HL-60 (cell line): ENCODE measurements around the gene ST7L.

ENCODE experiments used
- DNase-seq, 2 experiments: peaks; one replicate each; pipeline ENCODE4 v3.0.0-alpha.2; 2010 to 2020; ENCODE audit warnings: low read depth in 1 of 2, low spot score in 1 of 2
- H3K27ac ChIP-seq: fragments of 250-450 bp; sonication (Bioruptor Pico); replicated peaks from 2 replicates; pipeline ENCODE4 v1.5.1; 2020; ENCODE audit warnings: mild to moderate bottlenecking, moderate library complexity
- H3K27me3 ChIP-seq: fragments of 250-450 bp; sonication (Bioruptor Pico); 2 replicates; pipeline ENCODE4 v1.5.1; 2021; ENCODE audit warnings: mild to moderate bottlenecking, moderate library complexity; ENCODE audit not compliant: insufficient read depth, poor library complexity, severe bottlenecking
- H3K4me3 ChIP-seq: replicated peaks from 2 replicates; pipeline ENCODE4 v1.5.1; 2011; ENCODE audit warnings: mild to moderate bottlenecking, control low read depth, low read length; ENCODE audit not compliant: insufficient read depth
- GABPA ChIP-seq: IDR thresholded peaks from 2 replicates; pipeline ENCODE4 v1.6.1; 2012; ENCODE audit warnings: low read depth
- POLR2AphosphoS5 ChIP-seq: IDR thresholded peaks from 2 replicates; pipeline ENCODE4 v1.6.1; 2012; ENCODE audit warnings: low read depth
- SPI1 ChIP-seq: IDR thresholded peaks from 2 replicates; pipeline ENCODE4 v1.6.1; 2012; ENCODE audit warnings: low read depth, mild to moderate bottlenecking, borderline replicate concordance
- TF ChIP-seq, protein P1 (sequence below): IDR thresholded peaks from 2 replicates; pipeline ENCODE4 v1.6.1; 2012; ENCODE audit warnings: low read depth; ENCODE audit not compliant: insufficient replicate concordance
- TF ChIP-seq, protein P2 (sequence below): IDR thresholded peaks from one replicate; pipeline ENCODE4 v1.5.1; 2011; ENCODE audit warnings: low read length, control low read depth, inconsistent platforms; ENCODE audit not compliant: insufficient read depth

ST7L gene

DNA sequence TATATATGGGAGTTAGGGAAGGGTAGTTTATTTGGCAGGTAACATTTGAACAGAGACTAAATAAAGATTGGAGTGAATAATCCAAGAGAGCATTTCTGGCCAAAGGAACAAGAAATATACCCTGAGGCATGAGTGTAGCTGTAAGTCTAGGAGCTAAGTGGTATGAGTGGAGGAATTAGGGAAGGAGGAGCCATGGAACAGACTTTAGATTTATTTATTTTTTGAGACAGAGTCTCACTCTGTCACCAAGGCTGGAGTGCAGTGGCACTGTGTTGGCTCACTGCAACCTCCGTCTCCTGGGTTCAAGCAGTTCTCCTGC, 19.1 kb upstream of the ST7L start:
- DNase-seq, result no peak
- H3K4me3 ChIP-seq, result no peak overlapping the region
- no peak overlapping the region for H3K27ac ChIP-seq
- H3K27me3 ChIP-seq, result no peaks in the 10 kb centered on the region
- TF ChIP-seq POLR2AphosphoS5 (no peak), SPI1 (no peak), GABPA (no peak)
- TF ChIP-seq, protein P1, sequence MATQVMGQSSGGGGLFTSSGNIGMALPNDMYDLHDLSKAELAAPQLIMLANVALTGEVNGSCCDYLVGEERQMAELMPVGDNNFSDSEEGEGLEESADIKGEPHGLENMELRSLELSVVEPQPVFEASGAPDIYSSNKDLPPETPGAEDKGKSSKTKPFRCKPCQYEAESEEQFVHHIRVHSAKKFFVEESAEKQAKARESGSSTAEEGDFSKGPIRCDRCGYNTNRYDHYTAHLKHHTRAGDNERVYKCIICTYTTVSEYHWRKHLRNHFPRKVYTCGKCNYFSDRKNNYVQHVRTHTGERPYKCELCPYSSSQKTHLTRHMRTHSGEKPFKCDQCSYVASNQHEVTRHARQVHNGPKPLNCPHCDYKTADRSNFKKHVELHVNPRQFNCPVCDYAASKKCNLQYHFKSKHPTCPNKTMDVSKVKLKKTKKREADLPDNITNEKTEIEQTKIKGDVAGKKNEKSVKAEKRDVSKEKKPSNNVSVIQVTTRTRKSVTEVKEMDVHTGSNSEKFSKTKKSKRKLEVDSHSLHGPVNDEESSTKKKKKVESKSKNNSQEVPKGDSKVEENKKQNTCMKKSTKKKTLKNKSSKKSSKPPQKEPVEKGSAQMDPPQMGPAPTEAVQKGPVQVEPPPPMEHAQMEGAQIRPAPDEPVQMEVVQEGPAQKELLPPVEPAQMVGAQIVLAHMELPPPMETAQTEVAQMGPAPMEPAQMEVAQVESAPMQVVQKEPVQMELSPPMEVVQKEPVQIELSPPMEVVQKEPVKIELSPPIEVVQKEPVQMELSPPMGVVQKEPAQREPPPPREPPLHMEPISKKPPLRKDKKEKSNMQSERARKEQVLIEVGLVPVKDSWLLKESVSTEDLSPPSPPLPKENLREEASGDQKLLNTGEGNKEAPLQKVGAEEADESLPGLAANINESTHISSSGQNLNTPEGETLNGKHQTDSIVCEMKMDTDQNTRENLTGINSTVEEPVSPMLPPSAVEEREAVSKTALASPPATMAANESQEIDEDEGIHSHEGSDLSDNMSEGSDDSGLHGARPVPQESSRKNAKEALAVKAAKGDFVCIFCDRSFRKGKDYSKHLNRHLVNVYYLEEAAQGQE, result no peak
- TF ChIP-seq, protein P2, sequence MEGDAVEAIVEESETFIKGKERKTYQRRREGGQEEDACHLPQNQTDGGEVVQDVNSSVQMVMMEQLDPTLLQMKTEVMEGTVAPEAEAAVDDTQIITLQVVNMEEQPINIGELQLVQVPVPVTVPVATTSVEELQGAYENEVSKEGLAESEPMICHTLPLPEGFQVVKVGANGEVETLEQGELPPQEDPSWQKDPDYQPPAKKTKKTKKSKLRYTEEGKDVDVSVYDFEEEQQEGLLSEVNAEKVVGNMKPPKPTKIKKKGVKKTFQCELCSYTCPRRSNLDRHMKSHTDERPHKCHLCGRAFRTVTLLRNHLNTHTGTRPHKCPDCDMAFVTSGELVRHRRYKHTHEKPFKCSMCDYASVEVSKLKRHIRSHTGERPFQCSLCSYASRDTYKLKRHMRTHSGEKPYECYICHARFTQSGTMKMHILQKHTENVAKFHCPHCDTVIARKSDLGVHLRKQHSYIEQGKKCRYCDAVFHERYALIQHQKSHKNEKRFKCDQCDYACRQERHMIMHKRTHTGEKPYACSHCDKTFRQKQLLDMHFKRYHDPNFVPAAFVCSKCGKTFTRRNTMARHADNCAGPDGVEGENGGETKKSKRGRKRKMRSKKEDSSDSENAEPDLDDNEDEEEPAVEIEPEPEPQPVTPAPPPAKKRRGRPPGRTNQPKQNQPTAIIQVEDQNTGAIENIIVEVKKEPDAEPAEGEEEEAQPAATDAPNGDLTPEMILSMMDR, result no peak

DNA sequence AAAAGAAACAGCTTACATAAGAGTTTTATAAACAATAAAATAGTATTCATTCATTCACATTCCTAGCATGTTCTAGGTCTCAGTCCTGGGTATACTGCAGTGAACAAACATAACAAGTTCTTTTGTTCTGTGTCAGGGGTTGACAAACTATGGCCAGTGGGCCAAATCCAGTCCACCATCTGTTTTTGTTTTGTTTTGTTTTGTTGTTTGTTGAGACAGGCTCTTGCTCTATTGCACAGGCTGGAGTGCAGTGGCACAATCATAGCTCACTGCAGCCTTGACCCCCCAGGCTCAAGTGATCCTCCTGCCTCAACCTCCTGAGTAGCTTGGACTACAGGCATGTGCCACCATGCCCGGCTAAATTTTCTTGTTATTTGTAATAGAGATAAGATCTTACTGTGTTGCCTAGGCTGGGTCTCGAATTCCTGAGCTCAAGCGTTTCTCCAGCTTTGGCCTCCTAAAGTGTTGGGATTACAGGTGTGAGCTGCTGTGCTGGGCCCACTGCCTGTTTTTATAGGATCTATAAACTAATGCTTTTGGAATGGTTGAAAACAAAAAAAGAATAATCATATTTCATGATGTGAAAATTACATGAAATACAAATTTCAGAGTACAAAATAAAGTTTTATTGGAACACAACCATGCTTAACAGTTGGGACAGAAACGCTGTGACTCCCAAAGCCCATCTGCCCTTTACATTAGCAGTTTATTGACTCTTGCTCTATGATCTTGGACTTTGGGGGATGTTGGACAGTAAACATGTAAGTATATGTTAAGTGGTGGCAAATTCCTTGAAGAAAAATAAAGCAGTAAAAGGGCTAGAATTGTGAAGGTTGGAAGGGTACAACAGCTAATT, 18.5 kb upstream of the ST7L start:
- no peak for DNase-seq
- TF ChIP-seq SPI1, result no peak
- TF ChIP-seq, protein P2, result no peak
- no peak for TF ChIP-seq GABPA
- TF ChIP-seq POLR2AphosphoS5, result no peak
- TF ChIP-seq, protein P1, result no peak
- H3K27ac ChIP-seq, result no peak overlapping the region

DNA sequence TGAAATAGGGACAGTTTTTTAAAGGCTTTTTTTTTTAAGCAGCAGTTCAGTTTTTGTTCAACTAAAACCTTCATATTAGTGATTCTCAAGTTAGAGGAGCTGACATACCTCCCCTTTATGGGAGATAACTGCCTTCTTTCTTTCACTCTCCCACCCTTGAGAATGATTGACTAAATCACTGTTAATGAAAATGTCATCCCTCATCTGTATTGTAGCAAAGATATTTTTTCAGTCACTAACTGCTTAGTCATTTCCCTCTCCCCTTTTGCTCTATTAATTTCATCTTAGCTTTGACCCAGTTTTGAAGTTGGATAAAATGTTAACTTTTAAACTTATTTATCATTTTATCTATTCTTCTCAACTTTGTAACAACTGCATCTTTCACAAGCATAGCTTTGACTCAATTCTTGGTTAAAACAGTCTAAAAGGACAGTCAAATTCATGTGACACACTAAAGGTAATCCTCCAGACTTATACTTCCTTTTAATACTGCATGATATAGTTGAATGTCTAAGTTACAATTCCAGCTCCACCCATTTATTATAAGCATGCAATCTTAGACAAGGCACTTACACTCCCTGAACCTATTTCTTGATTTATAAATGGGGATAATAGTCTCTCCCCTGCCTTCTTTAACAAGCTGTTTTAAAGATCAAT, 17.8 kb upstream of the ST7L start:
- no peak for DNase-seq
- no peak overlapping the region for H3K27ac ChIP-seq
- TF ChIP-seq, protein P2, result no peak
- TF ChIP-seq POLR2AphosphoS5, result no peak
- TF ChIP-seq SPI1, result no peak
- TF ChIP-seq GABPA, result no peak
- TF ChIP-seq, protein P1, result no peak

More for the DNA sequence above, 18.5 kb upstream of the ST7L start:
- H3K4me3 ChIP-seq, result no peak overlapping the region
- H3K27me3 ChIP-seq, result no peaks in the 10 kb centered on the region

More for the DNA sequence above, 17.8 kb upstream of the ST7L start:
- no peak overlapping the region for H3K4me3 ChIP-seq
- no peaks in the 10 kb centered on the region for H3K27me3 ChIP-seq
